Endometrial microvascular endothelial cells (primary cell): ENCODE data around the gene RGS5. TPM values are rescaled to one million over a fixed set of nuclear protein-coding genes. Genes with fewer than 3 reads are reported as not detected.

Experiments
- in situ Hi-C: cut with HindIII; loops from 2 replicates; pipeline ENCODE4 v1.10.0; 2017; ENCODE audit warnings: low sequenced_read_pairs, low pct_unique_long_range_greater_than_20kb; ENCODE audit errors: inconsistent ontology term
- total RNA-seq: library from RNA; depleted of rRNA; stranded (reverse); fragments of >200 nt; gene quantifications from one replicate; pipeline ENCODE4 v1.2.3, GENCODE V29; 2015; ENCODE audit errors: inconsistent ontology term

Gene RGS5
- total RNA-seq, 1 donor from 2014 or later, result 8.0 TPM

- in situ Hi-C loops, result no loop called here
Measured at GRCh38 chr1:163104385-163105099, 98.2 kb downstream of the RGS5 start.

GRCh38 chr1:163102590-163102989 lies 100.1 kb downstream of the RGS5 start:
- in situ Hi-C loops, result no loop called here

- in situ Hi-C loops, result no loop called here
Measured at GRCh38 chr1:163095213-163095612, 107.5 kb downstream of the RGS5 start.

- in situ Hi-C loops, result no loop called here
Measured at GRCh38 chr1:163094589-163094988, 108.1 kb downstream of the RGS5 start.

GRCh38 chr1:163094182-163094581 lies 108.5 kb downstream of the RGS5 start:
- in situ Hi-C loops, result no loop called here

- in situ Hi-C loops, result no loop called here
Measured at GRCh38 chr1:163093579-163093978, 109.1 kb downstream of the RGS5 start.

GRCh38 chr1:163093169-163093568 lies 109.5 kb downstream of the RGS5 start:
- in situ Hi-C loops, result no loop called here

Other genes starting within 250 kb of the RGS5 start
- gene RGS4, start 133.6 kb downstream of the RGS5 start, total RNA-seq, result 135 TPM
- gene NUF2, start 119.0 kb upstream of the RGS5 start, total RNA-seq, result 27.3 TPM